GM21529 (cell line): ENCODE measurements around the gene OR5A2.
"Not testable (repeated sequence)": the region's sequence is repeated elsewhere in the genome, so short reads cannot be mapped to it uniquely, and the experiment has no call there.

ENCODE experiments used
- ATAC-seq: cut with Tn5 transposase; IDR thresholded peaks from one replicate; pipeline ENCODE4 v1.9.1; 2021; ENCODE audit not compliant: unreplicated experiment

OR5A2 gene

GRCh38 chr11:59400461-59401261 lies 25.6 kb downstream of the OR5A2 start:
- ATAC-seq = no peak

GRCh38 chr11:59394186-59394585 lies 32.0 kb downstream of the OR5A2 start:
- ATAC-seq = no peak

GRCh38 chr11:59380263-59381059 lies 45.8 kb downstream of the OR5A2 start:
- ATAC-seq = peak; percentile 98

GRCh38 chr11:59372324-59372723 lies 53.9 kb downstream of the OR5A2 start:
- not testable (repeated sequence) for ATAC-seq

- ATAC-seq = no peak
Measured at GRCh38 chr11:59368238-59369022, 57.8 kb downstream of the OR5A2 start.
